PFSK-1 (cell line): ENCODE measurements around the gene NHERF2.

Source experiments
- FOXP2 ChIP-seq: optimal IDR thresholded peaks from 2 replicates; pipeline ENCODE3; 2011; ENCODE audit warnings: borderline replicate concordance, control low read depth, inconsistent platforms; ENCODE audit not compliant: insufficient read depth; ENCODE audit errors: extremely low read length, extremely low read depth
- POLR2AphosphoS5 ChIP-seq: IDR thresholded peaks from 2 replicates; pipeline ENCODE4 v1.6.1; 2012; ENCODE audit warnings: low read depth, mild to moderate bottlenecking, control low read depth, low read length, moderate library complexity
- REST ChIP-seq, 2 experiments: IDR thresholded peaks; 2 replicates each; pipeline versions ENCODE4 v1.6.1 to v1.8.0; 2011 to 2012; ENCODE audit warnings: low read depth in 2 of 2, low read length in 2 of 2, control low read depth in 1 of 2, inconsistent platforms in 1 of 2, mild to moderate bottlenecking in 1 of 2, moderate library complexity in 1 of 2; ENCODE audit not compliant: insufficient read depth in 1 of 2
- SIN3A ChIP-seq: IDR thresholded peaks from 2 replicates; pipeline ENCODE4 v1.6.1; 2012; ENCODE audit warnings: mild to moderate bottlenecking, low read length, moderate library complexity, borderline replicate concordance; ENCODE audit not compliant: insufficient read depth
- TAF1 ChIP-seq: IDR thresholded peaks from 2 replicates; pipeline ENCODE4 v1.6.1; 2012; ENCODE audit warnings: low read length, control low read depth, borderline replicate concordance; ENCODE audit not compliant: insufficient read depth

NHERF2 gene

GRCh38 chr16:2070576-2071453 lies 44.1 kb downstream of the NHERF2 start:
- TF ChIP-seq TAF1 (no peak), SIN3A (no peak), FOXP2 (no peak), POLR2AphosphoS5 (no peak), REST (IDR thresholded peaks at IDR 0.05; ENCODE audit: insufficient read depth in 1 of 2, low read depth in 2 of 2, low read length in 2 of 2) (no peak)

- TF ChIP-seq FOXP2 = no peak
- TF ChIP-seq TAF1 = no peak
- TF ChIP-seq SIN3A = no peak
- no peak for TF ChIP-seq POLR2AphosphoS5
These were observed 44.9 kb downstream of the NHERF2 start for GRCh38 chr16:2071454-2072202.

- no peak for TF ChIP-seq SIN3A
- TF ChIP-seq REST (IDR thresholded peaks at IDR 0.05; ENCODE audit: insufficient read depth in 1 of 2, low read depth in 2 of 2, low read length in 2 of 2) = no peak
- TF ChIP-seq POLR2AphosphoS5 = no peak
- TF ChIP-seq TAF1 = no peak
- no peak for TF ChIP-seq FOXP2
These were observed 46.2 kb downstream of the NHERF2 start for GRCh38 chr16:2072926-2073325.

GRCh38 chr16:2074071-2074470 lies 47.4 kb downstream of the NHERF2 start:
- TF ChIP-seq FOXP2 (no peak), TAF1 (no peak), POLR2AphosphoS5 (no peak), REST (IDR thresholded peaks at IDR 0.05; ENCODE audit: insufficient read depth in 1 of 2, low read depth in 2 of 2, low read length in 2 of 2) (no peak), SIN3A (no peak)

- TF ChIP-seq REST (IDR thresholded peaks at IDR 0.05; ENCODE audit: insufficient read depth in 1 of 2, low read depth in 2 of 2, low read length in 2 of 2) = no peak
- no peak for TF ChIP-seq TAF1
- no peak for TF ChIP-seq SIN3A
- TF ChIP-seq FOXP2 = no peak
- TF ChIP-seq POLR2AphosphoS5 = no peak
These were observed 48.9 kb downstream of the NHERF2 start for GRCh38 chr16:2075631-2076030.
